CD4-positive, CD25-positive, alpha-beta regulatory T cell (primary cell): ENCODE measurements around the gene INSYN2B. TPM values are rescaled to one million over a fixed set of nuclear protein-coding genes. Genes with fewer than 3 reads are reported as not detected.

Experiments
- ATAC-seq, 2 donors: fragments of 150-1000 bp; cut with Tn5 transposase; one replicate each; pipeline ENCODE4 v1.10.0; 2021; ENCODE audit warnings: low read depth in 2 of 2, moderate number of reproducible peaks in 2 of 2, moderate library complexity in 1 of 2
- DNase-seq, 3 donors: peaks; one replicate each; pipeline versions ENCODE4 v3.0.0 to v3.0.0-alpha.2; 2012 to 2022; ENCODE audit warnings: mixed read lengths in 1 of 3
- H3K27ac ChIP-seq: one replicate; pipeline ENCODE4 v1.7.0; 2013; ENCODE audit warnings: mild to moderate bottlenecking, low read length; ENCODE audit not compliant: insufficient read depth, poor library complexity, severe bottlenecking
- H3K27me3 ChIP-seq: one replicate; pipeline ENCODE4 v1.7.0; 2013; ENCODE audit warnings: low read length; ENCODE audit not compliant: control insufficient read depth, insufficient read depth
- H3K36me3 ChIP-seq: one replicate; pipeline ENCODE4 v1.7.0; 2013; ENCODE audit warnings: mild to moderate bottlenecking, low read length, moderate library complexity; ENCODE audit not compliant: control insufficient read depth, insufficient read depth
- H3K4me1 ChIP-seq: 2 replicates; pipeline ENCODE4 v1.7.0; 2013; ENCODE audit warnings: mild to moderate bottlenecking, low read length; ENCODE audit not compliant: insufficient read depth, control insufficient read depth, poor library complexity, severe bottlenecking
- H3K4me3 ChIP-seq: one replicate; pipeline ENCODE4 v1.7.0; 2013; ENCODE audit warnings: low read depth, mild to moderate bottlenecking, low read length, moderate library complexity
- H3K9me3 ChIP-seq, 2 experiments: 1 replicate in 1 of 2; 2 replicates in 1 of 2; pipeline ENCODE4 v1.7.0; 2013; ENCODE audit warnings: low read length in 2 of 2, mild to moderate bottlenecking in 1 of 2, moderate library complexity in 1 of 2; ENCODE audit not compliant: control insufficient read depth in 2 of 2
- H3K27ac Mint-ChIP-seq, 3 donors: one replicate each; pipeline ENCODE4 v1.8.0; 2020 to 2022; ENCODE audit warnings: mild to moderate bottlenecking in 3 of 3, mixed read lengths in 3 of 3, moderate library complexity in 2 of 3
- H3K27me3 Mint-ChIP-seq: one replicate; pipeline ENCODE4 v1.8.0; 2022; ENCODE audit warnings: mild to moderate bottlenecking, mixed read lengths
- H3K36me3 Mint-ChIP-seq: one replicate; pipeline ENCODE4 v1.8.0; 2020; ENCODE audit warnings: mixed read lengths
- H3K4me1 Mint-ChIP-seq, 4 donors: one replicate each; pipeline ENCODE4 v1.8.0; 2020 to 2022; ENCODE audit warnings: mixed read lengths in 4 of 4, mild to moderate bottlenecking in 1 of 4
- H3K4me3 Mint-ChIP-seq, 4 donors: one replicate each; pipeline ENCODE4 v1.8.0; 2020 to 2022; ENCODE audit warnings: mild to moderate bottlenecking in 4 of 4, mixed read lengths in 4 of 4, moderate library complexity in 3 of 4
- H3K9me3 Mint-ChIP-seq, 7 donors: one replicate each; pipeline ENCODE4 v1.8.0; 2020 to 2022; ENCODE audit warnings: mixed read lengths in 7 of 7, mild to moderate bottlenecking in 3 of 7, moderate library complexity in 2 of 7
- polyA plus RNA-seq, 4 donors: library from polyadenylated mRNA; unstranded; fragments of 300-500 nt; fragmentation: Illumina TruSeq; gene quantifications; one replicate each; pipeline ENCODE4 v1.2.3, GENCODE V29; 2021
- total RNA-seq: library from RNA; stranded (reverse); gene quantifications from one replicate; pipeline ENCODE4 v1.2.3, GENCODE V29; 2022

INSYN2B gene
- total and polyA plus RNA-seq, 5 donors from 2014 or later: 0.07 to 0.25 (median 0.15) TPM; not detected in 2

DNA sequence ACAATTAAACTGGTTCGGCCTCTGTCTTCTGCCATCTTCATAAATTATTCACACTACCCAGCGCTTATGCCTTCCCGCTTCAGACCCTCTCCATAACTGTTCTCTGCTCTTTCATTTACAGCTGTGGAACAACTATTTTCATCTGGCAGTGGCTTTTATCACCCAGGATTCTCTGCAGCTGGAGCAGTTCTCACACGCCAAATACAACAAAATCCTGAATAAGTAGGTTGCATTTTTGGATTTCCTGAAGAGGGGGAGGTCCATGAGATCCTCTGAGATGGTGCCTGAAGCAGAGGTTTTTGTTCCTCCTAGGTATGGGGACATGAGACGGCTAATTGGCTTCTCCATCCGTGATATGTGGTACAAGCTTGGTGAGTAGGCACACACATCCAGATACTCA lies 28.1 kb upstream of the INSYN2B start:
- H3K27ac ChIP-seq: no peak overlapping the region
- H3K4me3 Mint-ChIP-seq: no peak overlapping the region
- H3K4me1 ChIP-seq: no peaks in the 10 kb centered on the region
- ATAC-seq (no peak), DNase-seq (no peak)
- H3K4me1 Mint-ChIP-seq: peaks cover 0 to 5% (median 0%) of the 10 kb centered on the region in 4 donors
- H3K9me3 ChIP-seq: no peaks in the 10 kb centered on the region
- H3K9me3 Mint-ChIP-seq: peaks cover 0 to 1% (median 0%) of the 10 kb centered on the region in 7 donors
- no peaks in the 10 kb centered on the region for H3K27me3 ChIP-seq
- H3K27me3 Mint-ChIP-seq: no peaks in the 10 kb centered on the region
- H3K4me3 ChIP-seq: no peak overlapping the region
- peaks cover 63% of the 10 kb centered on the region for H3K36me3 Mint-ChIP-seq
- H3K36me3 ChIP-seq: peaks cover 58% of the 10 kb centered on the region
- H3K27ac Mint-ChIP-seq: peak overlapping the region in 1 of 3 donors; percentile 27

DNA sequence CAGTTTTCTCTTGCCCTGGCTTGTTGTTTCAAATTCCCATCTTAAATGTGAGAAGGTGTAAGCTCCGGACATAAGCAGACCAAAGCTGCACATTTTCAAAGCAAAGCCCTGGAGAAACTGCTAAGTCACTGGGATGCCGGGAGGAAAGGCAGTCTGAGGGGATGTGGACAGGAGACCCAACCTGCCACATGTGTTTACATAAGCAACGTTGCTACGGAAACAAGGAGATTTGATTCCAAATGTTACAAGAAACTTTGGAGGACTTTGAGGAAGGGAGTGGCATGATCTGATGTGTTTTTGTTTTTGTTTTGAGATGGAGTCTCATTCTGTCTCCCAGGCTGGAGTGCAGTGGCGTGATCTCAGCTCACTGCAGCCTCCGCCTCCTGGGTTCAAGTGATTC lies 25.7 kb upstream of the INSYN2B start:
- Histone ChIP-seq H3K27me3 (no peaks in the 10 kb centered on the region), H3K27ac (no peak overlapping the region), H3K4me3 (no peak overlapping the region), H3K36me3 (peaks cover 64% of the 10 kb centered on the region), H3K9me3 (no peaks in the 10 kb centered on the region), H3K4me1 (no peaks in the 10 kb centered on the region)
- no peak overlapping the region for H3K4me3 Mint-ChIP-seq
- H3K9me3 Mint-ChIP-seq: peaks cover 0 to 1% (median 0%) of the 10 kb centered on the region in 7 donors
- peaks cover 0 to 5% (median 0%) of the 10 kb centered on the region in 4 donors for H3K4me1 Mint-ChIP-seq
- H3K36me3 Mint-ChIP-seq: peaks cover 69% of the 10 kb centered on the region
- no peaks in the 10 kb centered on the region for H3K27me3 Mint-ChIP-seq
- H3K27ac Mint-ChIP-seq: no peak overlapping the region
- ATAC-seq (no peak), DNase-seq (no peak)

DNA sequence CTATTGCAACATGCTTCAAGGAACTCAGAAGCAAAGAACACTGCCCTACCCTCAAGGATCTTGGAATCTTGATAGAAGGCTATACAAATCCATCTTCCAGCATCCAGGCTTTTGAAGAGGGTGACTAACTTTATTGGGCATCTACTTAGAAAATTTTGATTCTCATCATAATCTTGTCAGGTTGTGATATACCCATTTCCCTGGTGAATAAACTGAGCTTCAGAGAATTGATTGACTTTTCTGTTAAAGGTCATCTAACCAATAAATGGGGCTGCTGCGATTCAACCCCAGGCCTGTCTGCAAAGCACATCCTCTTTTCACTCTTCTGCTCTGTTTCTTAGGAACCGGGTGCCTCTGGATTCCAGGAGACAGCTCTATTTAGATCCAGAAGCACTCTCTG lies 19.9 kb upstream of the INSYN2B start:
- no peaks in the 10 kb centered on the region for H3K27me3 Mint-ChIP-seq
- peaks cover 74% of the 10 kb centered on the region for H3K36me3 ChIP-seq

DNA sequence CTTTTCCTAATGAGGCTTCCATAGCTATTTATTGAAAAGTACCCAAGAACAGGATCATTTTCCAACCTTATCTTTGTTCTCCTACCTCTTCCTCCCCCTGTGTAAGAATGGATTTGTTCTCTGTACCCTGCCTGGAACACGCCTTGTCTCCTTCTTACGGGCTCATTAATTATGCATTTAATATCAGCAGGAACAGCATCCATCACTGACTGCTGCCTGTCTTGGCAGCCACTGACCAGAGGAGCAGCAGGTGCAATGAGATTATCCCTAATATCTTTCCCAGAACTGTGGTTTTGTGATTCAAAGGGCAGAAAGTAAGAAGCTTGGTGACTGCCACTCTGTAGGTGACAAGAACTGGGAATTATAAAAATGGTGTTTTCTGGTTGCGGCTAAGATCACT lies 19.3 kb upstream of the INSYN2B start:
- ATAC-seq (no peak), DNase-seq (no peak)
- H3K4me3 Mint-ChIP-seq: no peak overlapping the region
- Histone ChIP-seq H3K4me3 (no peak overlapping the region), H3K9me3 (no peaks in the 10 kb centered on the region), H3K36me3 (peaks cover 79% of the 10 kb centered on the region), H3K27ac (no peak overlapping the region), H3K27me3 (no peaks in the 10 kb centered on the region), H3K4me1 (no peaks in the 10 kb centered on the region)
- no peaks in the 10 kb centered on the region for H3K27me3 Mint-ChIP-seq
- H3K9me3 Mint-ChIP-seq: peaks cover 0 to 1% (median 0%) of the 10 kb centered on the region in 7 donors
- peaks cover 0 to 10% (median 3%) of the 10 kb centered on the region in 4 donors for H3K4me1 Mint-ChIP-seq
- H3K27ac Mint-ChIP-seq: no peak overlapping the region
- H3K36me3 Mint-ChIP-seq: peaks cover 74% of the 10 kb centered on the region

More for the DNA sequence above, 19.9 kb upstream of the INSYN2B start:
- H3K36me3 Mint-ChIP-seq: peaks cover 74% of the 10 kb centered on the region
- Histone ChIP-seq H3K4me3 (no peak overlapping the region), H3K27me3 (no peaks in the 10 kb centered on the region), H3K9me3 (no peaks in the 10 kb centered on the region), H3K4me1 (no peaks in the 10 kb centered on the region), H3K27ac (no peak overlapping the region)
- H3K27ac Mint-ChIP-seq: no peak overlapping the region
- peaks cover 0 to 1% (median 0%) of the 10 kb centered on the region in 7 donors for H3K9me3 Mint-ChIP-seq
- H3K4me3 Mint-ChIP-seq: no peak overlapping the region
- H3K4me1 Mint-ChIP-seq: peaks cover 0 to 10% (median 3%) of the 10 kb centered on the region in 4 donors
- ATAC-seq (no peak), DNase-seq (no peak)

DNA sequence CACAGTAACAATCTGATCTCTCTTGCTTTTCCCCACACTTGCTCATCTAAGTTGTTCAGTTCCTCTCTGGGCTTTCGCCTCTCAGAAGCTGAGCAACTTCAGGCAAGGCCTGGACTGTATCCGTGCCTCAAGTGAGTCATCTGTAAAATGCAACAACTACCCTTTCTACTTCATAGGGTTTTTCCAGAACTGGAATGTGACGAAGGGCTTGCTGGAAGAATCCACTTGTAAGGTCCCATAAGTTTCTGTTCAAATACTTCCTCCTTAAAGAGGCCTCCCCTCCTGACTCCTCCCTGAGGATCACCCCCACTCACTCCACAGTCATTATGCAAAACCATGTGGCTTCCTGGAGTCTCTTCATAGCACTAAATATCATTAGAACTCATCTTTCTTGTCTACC lies 17.5 kb upstream of the INSYN2B start:
- Mint-ChIP-seq H3K36me3 (peaks cover 75% of the 10 kb centered on the region), H3K27ac (peak overlapping the region in 1 of 3 donors; percentile 8)
- no peak for ATAC-seq

DNA sequence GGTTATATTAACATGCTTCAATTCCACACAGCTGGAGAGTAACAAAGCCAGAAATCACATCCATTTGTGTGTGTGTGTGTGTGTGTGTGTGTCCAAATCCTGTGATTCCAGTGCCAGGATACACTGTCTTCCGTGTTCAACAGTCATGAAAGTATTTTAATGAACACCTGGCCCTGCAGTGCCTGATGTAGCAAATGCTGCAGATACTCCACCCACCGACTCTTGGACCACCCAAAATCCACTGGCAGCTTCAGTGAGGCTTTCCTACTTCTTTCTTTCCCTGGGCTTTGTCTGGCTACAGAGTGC lies 13.1 kb upstream of the INSYN2B start:
- Histone ChIP-seq H3K27me3 (no peaks in the 10 kb centered on the region), H3K9me3 (no peaks in the 10 kb centered on the region), H3K4me1 (no peaks in the 10 kb centered on the region), H3K4me3 (no peak overlapping the region), H3K36me3 (peaks cover 72% of the 10 kb centered on the region), H3K27ac (no peak overlapping the region)
- no peak overlapping the region for H3K4me3 Mint-ChIP-seq
- peak overlapping the region in 1 of 3 donors; percentile 6 for H3K27ac Mint-ChIP-seq
- DNase-seq (no peak), ATAC-seq (no peak)
- H3K9me3 Mint-ChIP-seq: no peaks in the 10 kb centered on the region
- peaks cover 0 to 17% (median 10%) of the 10 kb centered on the region in 4 donors for H3K4me1 Mint-ChIP-seq
- no peaks in the 10 kb centered on the region for H3K27me3 Mint-ChIP-seq
- peaks cover 66% of the 10 kb centered on the region for H3K36me3 Mint-ChIP-seq

More for the DNA sequence above, 17.5 kb upstream of the INSYN2B start:
- peaks cover 82% of the 10 kb centered on the region for H3K36me3 ChIP-seq
- Mint-ChIP-seq H3K4me3 (no peak overlapping the region), H3K4me1 (peaks cover 0 to 10% (median 4%) of the 10 kb centered on the region in 4 donors), H3K9me3 (no peaks in the 10 kb centered on the region), H3K27me3 (no peaks in the 10 kb centered on the region)
- H3K4me1 ChIP-seq: no peaks in the 10 kb centered on the region
- H3K9me3 ChIP-seq: no peaks in the 10 kb centered on the region
- no peak for DNase-seq
- no peaks in the 10 kb centered on the region for H3K27me3 ChIP-seq
- no peak overlapping the region for H3K4me3 ChIP-seq
- H3K27ac ChIP-seq: no peak overlapping the region

DNA sequence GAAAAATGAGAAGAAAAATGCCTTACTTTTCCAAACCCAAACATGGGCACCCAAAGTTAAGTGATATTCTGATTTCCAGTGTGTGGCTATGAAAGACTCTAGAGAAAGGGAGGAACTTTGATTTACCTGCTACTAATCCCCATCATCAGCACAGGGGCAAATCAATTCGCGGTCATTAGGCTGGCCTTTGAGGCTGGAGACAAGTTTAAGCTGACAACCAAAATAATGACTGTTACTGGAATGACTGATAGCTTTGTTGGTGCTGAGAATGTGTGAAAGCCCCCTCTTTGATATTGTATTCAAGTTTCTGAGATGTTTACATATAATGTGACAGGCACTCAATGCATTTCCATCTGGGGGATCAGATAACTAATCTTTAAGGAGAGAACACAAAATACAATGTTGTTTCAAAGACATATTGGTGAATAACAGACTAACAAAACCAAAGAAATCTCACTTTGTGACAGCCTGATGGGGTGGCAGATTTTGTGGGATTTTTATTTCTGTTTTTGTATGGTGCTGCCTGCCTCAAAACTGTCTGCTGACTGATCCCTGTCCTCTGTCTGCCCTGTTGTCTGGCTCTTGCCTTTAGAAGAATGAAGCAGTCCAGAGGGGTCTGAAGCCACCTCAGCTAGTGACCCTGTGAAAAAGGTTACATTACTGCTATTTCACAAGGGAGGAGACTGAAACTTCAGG lies 12.6 kb upstream of the INSYN2B start:
- Histone ChIP-seq H3K9me3 (no peaks in the 10 kb centered on the region), H3K36me3 (peaks cover 67% of the 10 kb centered on the region), H3K4me3 (no peak overlapping the region), H3K27me3 (no peaks in the 10 kb centered on the region), H3K27ac (no peak overlapping the region), H3K4me1 (no peaks in the 10 kb centered on the region)
- DNase-seq: no peak
- H3K4me3 Mint-ChIP-seq: no peak overlapping the region
- peaks cover 61% of the 10 kb centered on the region for H3K36me3 Mint-ChIP-seq
- peak overlapping the region in 1 of 3 donors; percentile 11 for H3K27ac Mint-ChIP-seq
- no peaks in the 10 kb centered on the region for H3K27me3 Mint-ChIP-seq
- no peak for ATAC-seq
- H3K4me1 Mint-ChIP-seq: peaks cover 4 to 14% (median 8%) of the 10 kb centered on the region in 4 donors
- H3K9me3 Mint-ChIP-seq: no peaks in the 10 kb centered on the region
